Measurements from ENCODE around the gene ARHGEF1.

DNA sequence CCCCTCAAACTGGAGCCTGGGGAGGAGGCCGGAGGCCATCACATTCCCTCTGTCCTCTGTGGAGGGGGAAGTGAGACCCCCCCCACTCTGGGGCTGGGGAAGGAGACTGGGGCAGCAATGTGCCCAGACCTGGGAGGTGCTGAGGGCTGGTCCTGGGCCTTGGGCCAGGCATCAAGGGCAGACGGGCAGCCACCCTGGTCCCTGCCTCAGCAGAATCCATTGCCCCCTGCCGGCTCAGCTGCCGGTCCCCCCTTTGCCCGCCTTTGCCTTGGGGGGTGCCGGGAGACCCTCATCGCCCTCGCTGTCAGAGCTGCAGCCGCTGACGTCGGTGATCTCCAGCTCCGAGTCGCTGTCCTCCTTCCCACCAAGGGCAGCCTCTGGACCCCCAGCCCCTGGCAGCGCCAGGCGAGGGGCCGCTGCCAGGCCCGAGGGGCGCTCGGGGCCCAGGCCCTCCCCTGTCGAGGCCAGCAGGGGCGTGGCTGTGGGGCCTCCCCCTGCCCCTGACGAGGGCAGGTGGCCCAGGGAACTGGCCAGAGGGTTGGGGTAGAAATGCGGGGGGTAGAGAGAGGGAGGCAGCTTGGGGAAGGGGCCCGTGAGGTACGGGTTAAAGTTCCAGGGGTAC, 25.1 kb downstream of the ARHGEF1 start:
- TF ChIP-seq, protein P1, sequence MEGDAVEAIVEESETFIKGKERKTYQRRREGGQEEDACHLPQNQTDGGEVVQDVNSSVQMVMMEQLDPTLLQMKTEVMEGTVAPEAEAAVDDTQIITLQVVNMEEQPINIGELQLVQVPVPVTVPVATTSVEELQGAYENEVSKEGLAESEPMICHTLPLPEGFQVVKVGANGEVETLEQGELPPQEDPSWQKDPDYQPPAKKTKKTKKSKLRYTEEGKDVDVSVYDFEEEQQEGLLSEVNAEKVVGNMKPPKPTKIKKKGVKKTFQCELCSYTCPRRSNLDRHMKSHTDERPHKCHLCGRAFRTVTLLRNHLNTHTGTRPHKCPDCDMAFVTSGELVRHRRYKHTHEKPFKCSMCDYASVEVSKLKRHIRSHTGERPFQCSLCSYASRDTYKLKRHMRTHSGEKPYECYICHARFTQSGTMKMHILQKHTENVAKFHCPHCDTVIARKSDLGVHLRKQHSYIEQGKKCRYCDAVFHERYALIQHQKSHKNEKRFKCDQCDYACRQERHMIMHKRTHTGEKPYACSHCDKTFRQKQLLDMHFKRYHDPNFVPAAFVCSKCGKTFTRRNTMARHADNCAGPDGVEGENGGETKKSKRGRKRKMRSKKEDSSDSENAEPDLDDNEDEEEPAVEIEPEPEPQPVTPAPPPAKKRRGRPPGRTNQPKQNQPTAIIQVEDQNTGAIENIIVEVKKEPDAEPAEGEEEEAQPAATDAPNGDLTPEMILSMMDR (IDR thresholded peaks at IDR 0.05), result no peak
- TF ChIP-seq POLR2A (IDR thresholded peaks at IDR 0.05), result no peak
